Large intestine (tissue), 3 donors: ENCODE results near the gene DEDD. TPM values are rescaled to one million over a fixed set of nuclear protein-coding genes. Genes with fewer than 3 reads are reported as not detected.
A peak's percentile ranks its signal among the peaks of the same experiment; 100 is the strongest.
"Not testable (repeated sequence)": the region's sequence is repeated elsewhere in the genome, so short reads cannot be mapped to it uniquely, and the experiment has no call there.

ENCODE experiments used
- DNase-seq, 2 donors: peaks; one replicate each; pipeline versions ENCODE4 v3.0.0 to v3.0.0-alpha.2; 2013
- H3K27ac ChIP-seq: one replicate; pipeline ENCODE4 v1.5.1; 2013; ENCODE audit warnings: low read length
- H3K27me3 ChIP-seq: 2 replicates; pipeline ENCODE4 v1.6.1; 2013; ENCODE audit warnings: low read length; ENCODE audit not compliant: control insufficient read depth, insufficient read depth
- H3K36me3 ChIP-seq: 2 replicates; pipeline ENCODE4 v1.6.1; 2013; ENCODE audit warnings: low read length; ENCODE audit not compliant: control insufficient read depth, insufficient read depth
- H3K4me1 ChIP-seq: one replicate; pipeline ENCODE4 v1.6.1; 2013; ENCODE audit warnings: low read length; ENCODE audit not compliant: control insufficient read depth, insufficient read depth
- H3K4me3 ChIP-seq: one replicate; pipeline ENCODE4 v1.5.1; 2013; ENCODE audit warnings: low read length
- H3K9me3 ChIP-seq: one replicate; pipeline ENCODE4 v1.6.1; 2013; ENCODE audit warnings: mild to moderate bottlenecking, low read depth, low read length, moderate library complexity; ENCODE audit not compliant: control insufficient read depth
- WGBS: methylation state at CpG from one replicate; pipeline ENCODE4 v1.1.5; 2013; ENCODE audit warnings: low lambda C conversion rate; ENCODE audit not compliant: insufficient coverage; 5-methylcytosine and 5-hydroxymethylcytosine counted together
- polyA plus RNA-seq: library from polyadenylated mRNA; unstranded; fragments of 120-200 nt; gene quantifications from one replicate; pipeline ENCODE4 v1.2.1, GENCODE V29; 2013

DEDD gene
- polyA plus RNA-seq, 1 donor = 33.0 TPM

GRCh38 chr1:161128591-161129420, 3.7 kb downstream of the DEDD start:
- Histone ChIP-seq H3K27me3 (no peaks in the 10 kb centered on the region), H3K4me3 (no peak overlapping the region), H3K4me1 (peaks cover 5% of the 10 kb centered on the region), H3K9me3 (no peaks in the 10 kb centered on the region), H3K27ac (no peak overlapping the region), H3K36me3 (peaks cover 52% of the 10 kb centered on the region)
- DNase-seq = no peak
- 83% methylated on average over 1 of the region's 4 CpGs for WGBS

- H3K4me3 ChIP-seq = no peak overlapping the region
- no peaks in the 10 kb centered on the region for H3K9me3 ChIP-seq
- no peak overlapping the region for H3K27ac ChIP-seq
- DNase-seq = no peak
- WGBS = no CpG with 5 or more reads among the region's 2 CpGs
- H3K27me3 ChIP-seq = no peaks in the 10 kb centered on the region
- H3K36me3 ChIP-seq = peaks cover 60% of the 10 kb centered on the region
- peaks cover 5% of the 10 kb centered on the region for H3K4me1 ChIP-seq
Observed at GRCh38 chr1:161127649-161128048, 4.8 kb downstream of the DEDD start.

GRCh38 chr1:161122967-161123366, 9.5 kb downstream of the DEDD start:
- no peaks in the 10 kb centered on the region for H3K27me3 ChIP-seq
- no peaks in the 10 kb centered on the region for H3K9me3 ChIP-seq
- peaks cover 29% of the 10 kb centered on the region for H3K4me1 ChIP-seq
- H3K27ac ChIP-seq = no peak overlapping the region
- no CpG with 5 or more reads among the region's 6 CpGs for WGBS
- no peak for DNase-seq
- H3K36me3 ChIP-seq = peaks cover 70% of the 10 kb centered on the region
- no peak overlapping the region for H3K4me3 ChIP-seq

- H3K27me3 ChIP-seq = no peaks in the 10 kb centered on the region
- H3K4me1 ChIP-seq = peaks cover 30% of the 10 kb centered on the region
- H3K4me3 ChIP-seq = no peak overlapping the region
- peaks cover 58% of the 10 kb centered on the region for H3K36me3 ChIP-seq
- no CpG with 5 or more reads among the region's 4 CpGs for WGBS
- DNase-seq = no peak
- H3K27ac ChIP-seq = no peak overlapping the region
- no peaks in the 10 kb centered on the region for H3K9me3 ChIP-seq
Observed at GRCh38 chr1:161121834-161122233, 10.6 kb downstream of the DEDD start.

- Histone ChIP-seq H3K9me3 (no peaks in the 10 kb centered on the region), H3K4me1 (peaks cover 35% of the 10 kb centered on the region), H3K27ac (peak overlapping the region; percentile 98), H3K4me3 (no peak overlapping the region), H3K27me3 (no peaks in the 10 kb centered on the region), H3K36me3 (peaks cover 54% of the 10 kb centered on the region)
- no peak for DNase-seq
- no CpG with 5 or more reads among the region's 3 CpGs for WGBS
Observed at GRCh38 chr1:161121042-161121650, 11.3 kb downstream of the DEDD start.

- Histone ChIP-seq H3K9me3 (no peaks in the 10 kb centered on the region), H3K36me3 (peaks cover 46% of the 10 kb centered on the region), H3K4me3 (peak overlapping the region; percentile 93), H3K27me3 (no peaks in the 10 kb centered on the region), H3K4me1 (peaks cover 35% of the 10 kb centered on the region), H3K27ac (peak overlapping the region; percentile 98)
- DNase-seq = peak; percentile 90 to 96
- WGBS = no CpG with 5 or more reads among the region's 10 CpGs
Observed at GRCh38 chr1:161119092-161119903, 13.2 kb downstream of the DEDD start.

GRCh38 chr1:161117759-161118581, 14.5 kb downstream of the DEDD start, which contains the start of the genes NIT1 and PFDN2:
Gene NIT1 (plus strand): TSS chr1:161118105. CDS start chr1:161118177, 72 bp downstream.
Gene PFDN2 (minus strand): TSS chr1:161118037. CDS start chr1:161118026, 11 bp downstream.
- no peaks in the 10 kb centered on the region for H3K27me3 ChIP-seq
- H3K36me3 ChIP-seq = peaks cover 35% of the 10 kb centered on the region
- H3K9me3 ChIP-seq = no peaks in the 10 kb centered on the region
- peaks cover 35% of the 10 kb centered on the region for H3K4me1 ChIP-seq
- DNase-seq = peak; percentile 91 to 95
- no CpG with 5 or more reads among the region's 58 CpGs for WGBS
- peak within 1 kb of the TSS; percentile 98 for H3K27ac ChIP-seq
- peak within 1 kb of the TSS; percentile 93 for H3K4me3 ChIP-seq

GRCh38 chr1:161115961-161116360, 16.5 kb downstream of the DEDD start:
- not testable (repeated sequence) for H3K9me3 ChIP-seq, H3K27me3 ChIP-seq, H3K4me3 ChIP-seq, H3K27ac ChIP-seq, DNase-seq
- WGBS = no CpG with 5 or more reads among the region's 6 CpGs
- H3K36me3 ChIP-seq = peaks cover 15% of the 10 kb centered on the region
- H3K4me1 ChIP-seq = peaks cover 28% of the 10 kb centered on the region

GRCh38 chr1:161115132-161115711, 17.2 kb downstream of the DEDD start:
- WGBS = no CpG with 5 or more reads among the region's 12 CpGs

More at GRCh38 chr1:161115132-161115711, 17.2 kb downstream of the DEDD start:
- H3K9me3 ChIP-seq = no peaks in the 10 kb centered on the region
- DNase-seq = no peak
- peaks cover 8% of the 10 kb centered on the region for H3K36me3 ChIP-seq
- no peaks in the 10 kb centered on the region for H3K27me3 ChIP-seq
- H3K4me1 ChIP-seq = peaks cover 20% of the 10 kb centered on the region
- no peak overlapping the region for H3K4me3 ChIP-seq
- no peak overlapping the region for H3K27ac ChIP-seq
